HepG2 (cell line): Measurements from ENCODE around the gene SRP9. TPM values are rescaled to one million over a fixed set of nuclear protein-coding genes. Genes with fewer than 3 reads are reported as not detected.
A peak's percentile ranks its signal among the peaks of the same experiment; 100 is the strongest.

Experiments
- ATAC-seq: fragments of 200-7000 bp; cut with Tn5 transposase; 3 replicates; pipeline ENCODE4 v1.9.1; 2020; ENCODE audit warnings: mild to moderate bottlenecking, moderate library complexity
- BruUV-seq: library from RNA; stranded (reverse); fragments of 400-500 nt; replicated peaks from 2 replicates; lab custom pipeline; 2021; lab: Mats Ljungman, UMichigan
- CTCF ChIA-PET: fragments of 300-600 bp; formaldehyde crosslinking; extraction: SDS; loops from one replicate; lab custom pipeline; 2021; ENCODE audit warnings: low total read pairs, inconsistent platforms, low intra/inter-chr PET ratio; lab: Yijun Ruan, JAX
- POLR2A ChIA-PET: fragments of 350-600 bp; sonication (Branson Sonifier 250); formaldehyde crosslinking; loops from one replicate; lab custom pipeline; 2020; ENCODE audit warnings: antibody characterized with exemption, inconsistent platforms; lab: Yijun Ruan, JAX
- DNase-seq: peaks from one replicate; pipeline ENCODE4 v3.0.0-alpha.2; 2015; ENCODE audit warnings: low spot score
- FAIRE-seq: peaks from 3 replicates; lab custom pipeline; 2011; peaks lifted over from hg19 to GRCh38; lab: Jason Lieb, UNC
- H2AFZ ChIP-seq: one replicate; pipeline ENCODE4 v1.6.1; 2011; ENCODE audit warnings: low read length, inconsistent platforms
- H3K27ac ChIP-seq: fragments of 300-600 bp; 3 replicates; pipeline ENCODE4 v1.8.0; 2011; ENCODE audit warnings: mixed run types, mild to moderate bottlenecking, mixed read lengths, low read length, inconsistent platforms; ENCODE audit not compliant: insufficient read depth; ENCODE audit errors: extremely low read length
- H3K27me3 ChIP-seq, 2 experiments: fragments of 200-600 bp in 1 of 2; 2 replicates in 1 of 2; 3 replicates in 1 of 2; pipeline versions ENCODE4 v1.6.0 to v1.8.0; 2011; ENCODE audit warnings: low read length in 2 of 2, mild to moderate bottlenecking in 2 of 2, moderate library complexity in 2 of 2, inconsistent platforms in 1 of 2; ENCODE audit not compliant: insufficient read depth in 2 of 2, control insufficient read depth in 1 of 2
- H3K36me3 ChIP-seq, 2 experiments: fragments of 200-600 bp in 1 of 2; replicated peaks in 1 of 2; 2 replicates in 1 of 2; 3 replicates in 1 of 2; pipeline versions ENCODE4 v1.5.1 to v1.8.0; 2011; ENCODE audit warnings: low read length in 2 of 2, inconsistent platforms in 1 of 2; ENCODE audit not compliant: insufficient read depth in 2 of 2, control insufficient read depth in 1 of 2
- H3K4me1 ChIP-seq: 2 replicates; pipeline ENCODE4 v1.5.1; 2012; ENCODE audit warnings: low read length, inconsistent platforms; ENCODE audit not compliant: insufficient read depth
- H3K4me2 ChIP-seq: 2 replicates; pipeline ENCODE4 v1.6.0; 2011; ENCODE audit warnings: low read depth, low read length, inconsistent platforms
- H3K4me3 ChIP-seq, 3 experiments: fragments of 200-600 bp in 1 of 3; sonication (generic), shearing (Covaris generic) in 1 of 3; replicated peaks in 1 of 3; 2 replicates each; pipeline ENCODE4 v1.5.1; 2011 to 2016; ENCODE audit warnings: low read length in 3 of 3, inconsistent platforms in 2 of 3, low read depth in 2 of 3, mild to moderate bottlenecking in 2 of 3, control low read depth in 1 of 3, mixed read lengths in 1 of 3; ENCODE audit not compliant: insufficient read depth in 1 of 3
- H3K79me2 ChIP-seq: one replicate; pipeline ENCODE4 v1.6.1; 2011; ENCODE audit warnings: low read length, inconsistent platforms; ENCODE audit not compliant: insufficient read depth
- H3K9ac ChIP-seq: 2 replicates; pipeline ENCODE4 v1.6.0; 2011; ENCODE audit warnings: mild to moderate bottlenecking, low read depth, low read length, inconsistent platforms; ENCODE audit not compliant: insufficient read depth
- H3K9me3 ChIP-seq: 2 replicates; pipeline ENCODE4 v1.5.1; 2012; ENCODE audit warnings: mild to moderate bottlenecking, low read length
- H4K20me1 ChIP-seq: 2 replicates; pipeline ENCODE4 v1.6.0; 2011; ENCODE audit warnings: inconsistent platforms, mild to moderate bottlenecking, low read length, moderate library complexity; ENCODE audit not compliant: insufficient read depth
- AKNA ChIP-seq: sonication (generic); formaldehyde crosslinking; IDR thresholded peaks from 2 replicates; pipeline ENCODE4 v1.4.0; 2020; ENCODE audit warnings: missing genetic modification reagents, borderline replicate concordance
- ZNF121 ChIP-seq: sonication (generic); formaldehyde crosslinking; IDR thresholded peaks from 2 replicates; pipeline ENCODE4 v1.5.0; 2020; ENCODE audit warnings: mild to moderate bottlenecking, missing genetic modification reagents
- ZNF770 ChIP-seq: sonication (generic); formaldehyde crosslinking; IDR thresholded peaks from 2 replicates; pipeline ENCODE4 v1.5.0; 2020; ENCODE audit warnings: mild to moderate bottlenecking, missing genetic modification reagents
- WGBS: methylation state at CpG from one replicate; pipeline ENCODE4 v1.1.6; 2017; ENCODE audit warnings: low lambda C conversion rate; 5-methylcytosine and 5-hydroxymethylcytosine counted together
- in situ Hi-C: cut with HindIII; loops from 2 replicates; pipeline ENCODE4 v1.10.0; 2017; ENCODE audit warnings: low pct_unique_long_range_greater_than_20kb; ENCODE audit not compliant: extremely low pct_ligation_motif_present
- intact Hi-C: fragments of 100-400 bp; cut with micrococcal nuclease; formaldehyde crosslinking; loops from one replicate; pipeline ENCODE4 v1.10.0; 2022; ENCODE audit not compliant: unreplicated experiment
- polyA plus RNA-seq, 8 experiments: library from polyadenylated mRNA; depleted of rRNA in 3 of 8; stranded (reverse) in 7 of 8; unstranded in 1 of 8; fragments of >200 nt; fragmentation: Illumina TruSeq in 4 of 8; extraction: Trizol in 4 of 8; gene quantifications; 2 replicates each; pipeline versions ENCODE4 v1.2.1 to v1.2.3, GENCODE V29; 2011 to 2016; ENCODE audit warnings: low read depth in 4 of 8, missing spikeins in 1 of 8, mixed read lengths in 1 of 8; ENCODE audit not compliant: insufficient read depth in 1 of 8
- total RNA-seq, 5 experiments: library from RNA; depleted of rRNA; stranded (reverse); fragments of >200 nt; fragmentation: Illumina TruSeq; extraction: Trizol; gene quantifications; 2 replicates each; pipeline ENCODE4 v1.2.3, GENCODE V29; 2016; ENCODE audit warnings: low read depth in 1 of 5

SRP9 gene
- total and polyA plus RNA-seq, 2 of the 13 experiments (the other 11 are each of a cell fraction or from before 2014, with no cell fraction given), result 251 to 307 TPM

- BruUV-seq, result no TSS peak
- Histone ChIP-seq H3K9me3 (no peaks in the 10 kb centered on the region), H3K27me3 (peaks cover 0 to 5% of the 10 kb centered on the region in 2 experiments; a peak in 1 of 5 replicates), H3K4me3 (no peak overlapping the region), H3K79me2 (no peaks in the 10 kb centered on the region), H3K36me3 (no peaks in the 10 kb centered on the region), H3K27ac (no peak overlapping the region), H2AFZ (no peak overlapping the region), H3K4me1 (peaks cover 47% of the 10 kb centered on the region), H3K4me2 (no peak overlapping the region), H4K20me1 (no peaks in the 10 kb centered on the region)
- intact Hi-C loops, result loop anchor here (5.0 kb wide), 2 partner anchors 33 to 37 kb away; no protein-coding TSS in a partner anchor
- 55% methylated on average over 4 of the region's 5 CpGs for WGBS
- no peak for FAIRE-seq
- ATAC-seq, result no peak
- ChIA-PET CTCF (no interaction called here), POLR2A (interaction anchor here (0.9 to 1.4 kb wide), 3 partner anchors 40 to 87 kb away, joined by 3 read pairs; partner anchors contain the start of gene ENAH)
- in situ Hi-C loops, result no loop called here
- TF ChIP-seq ZNF770 (CRISPR knock-in tag) (peak; percentile 83), ZNF121 (CRISPR knock-in tag) (peak; percentile 81), AKNA (CRISPR knock-in tag) (no peak)
- TF ChIP-seq, all 625 proteins: peak for 2
- DNase-seq, result no peak
- H3K9ac ChIP-seq, result no peak overlapping the region
Measured at GRCh38 chr1:225739542-225740107, 38.0 kb upstream of the SRP9 start.
